Esophagus muscularis mucosa (tissue), 4 donors: Measurements from ENCODE around the gene TCF3. TPM values are rescaled to one million over a fixed set of nuclear protein-coding genes. Genes with fewer than 3 reads are reported as not detected.

ENCODE experiments used
- DNase-seq: peaks from one replicate; pipeline ENCODE4 v3.0.0-alpha.2; 2017; ENCODE audit errors: extremely low spot score
- H3K27ac ChIP-seq, 4 donors: fragments of 200-600 bp; sonication (generic); replicated peaks in 1 of 4; 1 replicate in 3 of 4; 2 replicates in 1 of 4; pipeline ENCODE4 v1.5.1; 2016 to 2019; ENCODE audit warnings: mild to moderate bottlenecking in 1 of 4
- H3K27me3 ChIP-seq, 4 donors: fragments of 200-600 bp; sonication (generic); one replicate each; pipeline versions ENCODE4 v1.5.1 to v1.6.0; 2016 to 2019
- H3K36me3 ChIP-seq, 4 donors: fragments of 200-600 bp; sonication (generic); one replicate each; pipeline ENCODE4 v1.5.1; 2016 to 2019
- H3K4me1 ChIP-seq, 4 donors: fragments of 200-600 bp; sonication (generic); one replicate each; pipeline ENCODE4 v1.5.1; 2016 to 2019
- H3K4me3 ChIP-seq, 4 donors: fragments of 200-600 bp; sonication (generic); 1 replicate in 2 of 4; 2 replicates in 2 of 4; pipeline ENCODE4 v1.5.1; 2016 to 2019; ENCODE audit warnings: mild to moderate bottlenecking in 4 of 4, moderate library complexity in 1 of 4
- H3K9me3 ChIP-seq, 4 donors: fragments of 200-600 bp; sonication (generic); 1 replicate in 3 of 4; 2 replicates in 1 of 4; pipeline ENCODE4 v1.5.1; 2016 to 2019
- CTCF ChIP-seq, 3 experiments: fragments of 200-600 bp in 2 of 3; fragments of 450-650 bp in 1 of 3; sonication (generic) in 2 of 3; IDR thresholded peaks; one replicate each; pipeline ENCODE4 v1.5.1; 2017 to 2019; ENCODE audit warnings: antibody characterized with exemption in 3 of 3, mild to moderate bottlenecking in 2 of 3, moderate library complexity in 1 of 3
- EP300 ChIP-seq: sonication (generic); formaldehyde crosslinking; IDR thresholded peaks from one replicate; pipeline ENCODE4 v1.6.1; 2017; ENCODE audit warnings: antibody characterized with exemption
- POLR2A ChIP-seq: fragments of 450-650 bp; IDR thresholded peaks from one replicate; pipeline ENCODE4 v1.6.1; 2017; ENCODE audit warnings: antibody characterized with exemption, moderate library complexity, mild to moderate bottlenecking, low read depth
- POLR2AphosphoS5 ChIP-seq, 2 donors: sonication (generic); formaldehyde crosslinking; IDR thresholded peaks; one replicate each; pipeline ENCODE4 v1.6.1; 2017; ENCODE audit warnings: antibody characterized with exemption in 2 of 2
- WGBS: methylation state at CpG from one replicate; pipeline ENCODE4 v1.1.5; 2018; 5-methylcytosine and 5-hydroxymethylcytosine counted together
- intact Hi-C: fragments of 100-400 bp; cut with DNase I; formaldehyde crosslinking; loops from one replicate; pipeline ENCODE4 v1.15.1; 2023
- total RNA-seq, 4 donors: library from RNA; depleted of rRNA; stranded (reverse); fragments of >200 nt; gene quantifications; one replicate each; pipeline versions ENCODE4 v1.1.0 to v1.2.1, GENCODE V29; 2016

TCF3 gene
- total RNA-seq, 4 donors from 2014 or later: 32.0 to 53.6 (median 46.5) TPM

- 41% methylated on average over 12 of the region's 23 CpGs for WGBS
- Histone ChIP-seq H3K4me1 (peaks cover 20 to 34% (median 26%) of the 10 kb centered on the region in 4 donors), H3K9me3 (no peaks in the 10 kb centered on the region), H3K36me3 (peaks cover 10 to 41% (median 38%) of the 10 kb centered on the region in 4 donors), H3K27me3 (no peaks in the 10 kb centered on the region), H3K27ac (no peak overlapping the region), H3K4me3 (no peak overlapping the region)
- DNase-seq: no peak
- intact Hi-C loops: no loop called here
- no peak for TF ChIP-seq POLR2AphosphoS5 (IDR thresholded peaks at IDR 0.05)
- no peak for TF ChIP-seq EP300
- no peak for TF ChIP-seq CTCF (IDR thresholded peaks at IDR 0.05)
- TF ChIP-seq POLR2A: no peak
Observed at GRCh38 chr19:1608359-1609102, 43.9 kb downstream of the TCF3 start.

- H3K9me3 ChIP-seq: no peaks in the 10 kb centered on the region
- H3K27ac ChIP-seq: peak overlapping the region; percentile 92 to 95 (median 94)
- 19% methylated on average over 8 of the region's 16 CpGs for WGBS
- no peak for DNase-seq
- H3K27me3 ChIP-seq: no peaks in the 10 kb centered on the region
- intact Hi-C loops: loop anchor here (2.0 kb wide), 1 partner anchor 45 kb away; no protein-coding TSS in a partner anchor
- H3K36me3 ChIP-seq: peaks cover 1 to 31% (median 24%) of the 10 kb centered on the region in 4 donors
- TF ChIP-seq POLR2AphosphoS5 (IDR thresholded peaks at IDR 0.05) (no peak), CTCF (IDR thresholded peaks at IDR 0.05) (no peak), POLR2A (no peak), EP300 (no peak)
- peaks cover 30 to 57% (median 44%) of the 10 kb centered on the region in 4 donors for H3K4me1 ChIP-seq
- peak overlapping the region; percentile 80 to 100 (median 95) for H3K4me3 ChIP-seq
Observed at GRCh38 chr19:1606138-1606651, 46.2 kb downstream of the TCF3 start.

GRCh38 chr19:1605236-1606137 lies 46.9 kb downstream of the TCF3 start, which contains the start of gene UQCR11:
Gene UQCR11 (minus strand): TSS chr19:1605462. CDS start chr19:1605409, 53 bp downstream.
- H3K4me3 ChIP-seq: peak within 1 kb of the TSS; percentile 80 to 100 (median 95)
- no peaks in the 10 kb centered on the region for H3K27me3 ChIP-seq
- peaks cover 30 to 64% (median 44%) of the 10 kb centered on the region in 4 donors for H3K4me1 ChIP-seq
- DNase-seq: peak; percentile 99
- 0% methylated on average over 31 of the region's 79 CpGs for WGBS
- intact Hi-C loops: loop anchor here (2.0 kb wide), 1 partner anchor 45 kb away; no protein-coding TSS in a partner anchor
- no peaks in the 10 kb centered on the region for H3K9me3 ChIP-seq
- H3K27ac ChIP-seq: peak within 1 kb of the TSS; percentile 92 to 95 (median 94)
- peaks cover 0 to 27% (median 18%) of the 10 kb centered on the region in 4 donors for H3K36me3 ChIP-seq
- TF ChIP-seq POLR2AphosphoS5 (IDR thresholded peaks at IDR 0.05) (peak; percentile 70 to 78), CTCF (IDR thresholded peaks at IDR 0.05) (peak; percentile 55 to 69 (median 64)), POLR2A (no peak), EP300 (no peak)

- Histone ChIP-seq H3K27me3 (no peaks in the 10 kb centered on the region), H3K9me3 (no peaks in the 10 kb centered on the region), H3K27ac (no peak overlapping the region), H3K4me3 (no peak overlapping the region), H3K36me3 (peaks cover 23 to 45% (median 33%) of the 10 kb centered on the region in 4 donors), H3K4me1 (peaks cover 30 to 72% (median 48%) of the 10 kb centered on the region in 4 donors)
- TF ChIP-seq CTCF (IDR thresholded peaks at IDR 0.05) (no peak), POLR2AphosphoS5 (IDR thresholded peaks at IDR 0.05) (no peak), POLR2A (no peak), EP300 (no peak)
- no peak for DNase-seq
- WGBS: 92% methylated on average over 21 of the region's 21 CpGs
- intact Hi-C loops: loop anchor here (5.0 kb wide), 1 partner anchor 35 kb away; the partner anchor contains the start of gene MEX3D
Observed at GRCh38 chr19:1602091-1602707, 50.2 kb downstream of the TCF3 start.
